ACC112 (cell line): ENCODE measurements around the gene ASB1.

Experiments used
- H2AFZ ChIP-seq: fragments of 200-600 bp; sonication (generic); one replicate; pipeline ENCODE4 v1.6.0; 2017; ENCODE audit warnings: antibody characterized with exemption, low read length; ENCODE audit not compliant: unreplicated experiment
- H3K27ac ChIP-seq: fragments of 200-600 bp; sonication (generic); 2 replicates; pipeline ENCODE4 v1.5.1; 2014; ENCODE audit warnings: low read depth, mild to moderate bottlenecking, antibody characterized with exemption, low read length, moderate library complexity
- H3K27me3 ChIP-seq: fragments of 200-600 bp; sonication (generic); 2 replicates; pipeline ENCODE4 v1.6.1; 2014; ENCODE audit warnings: mild to moderate bottlenecking, antibody characterized with exemption, low read length, moderate library complexity, mixed read lengths; ENCODE audit not compliant: insufficient read depth
- H3K36me3 ChIP-seq: fragments of 200-600 bp; sonication (generic); 2 replicates; pipeline ENCODE4 v1.6.1; 2016; ENCODE audit warnings: mild to moderate bottlenecking, antibody characterized with exemption, low read length, moderate library complexity, mixed read lengths; ENCODE audit not compliant: insufficient read depth
- H3K4me1 ChIP-seq: fragments of 200-600 bp; sonication (generic); one replicate; pipeline ENCODE4 v1.6.1; 2016; ENCODE audit warnings: low read length, mixed read lengths; ENCODE audit not compliant: insufficient read depth, unreplicated experiment, control insufficient read depth
- H3K4me3 ChIP-seq: fragments of 200-600 bp; sonication (generic); 2 replicates; pipeline ENCODE4 v1.5.1; 2014; ENCODE audit warnings: mild to moderate bottlenecking, low read depth, low read length
- H3K79me2 ChIP-seq: fragments of 200-600 bp; sonication (generic); one replicate; pipeline ENCODE4 v1.6.0; 2016; ENCODE audit warnings: low read length; ENCODE audit not compliant: control insufficient read depth, unreplicated experiment, insufficient read depth

The ASB1 gene

GRCh38 chr2:238494573-238494961 lies 67.8 kb downstream of the ASB1 start:
- 0 out of 2 replicates have a peak, but pooled peaks cover 8% of the 10 kb centered on the region for H3K27me3 ChIP-seq
- H3K36me3 ChIP-seq = no peaks in the 10 kb centered on the region
- no peaks in the 10 kb centered on the region for H3K79me2 ChIP-seq
- no peak overlapping the region for H3K4me3 ChIP-seq
- no peaks in the 10 kb centered on the region for H3K4me1 ChIP-seq
- no peak overlapping the region for H2AFZ ChIP-seq
- H3K27ac ChIP-seq = no peak overlapping the region

- H3K4me1 ChIP-seq = no peaks in the 10 kb centered on the region
- 0 out of 2 replicates have a peak, but pooled peaks cover 8% of the 10 kb centered on the region for H3K27me3 ChIP-seq
- no peaks in the 10 kb centered on the region for H3K36me3 ChIP-seq
- H2AFZ ChIP-seq = no peak overlapping the region
- no peak overlapping the region for H3K4me3 ChIP-seq
- H3K27ac ChIP-seq = no peak overlapping the region
- no peaks in the 10 kb centered on the region for H3K79me2 ChIP-seq
Measured at GRCh38 chr2:238495422-238495821, 68.7 kb downstream of the ASB1 start.

- Histone ChIP-seq H3K4me1 (no peaks in the 10 kb centered on the region), H3K27ac (no peak overlapping the region), H3K79me2 (no peaks in the 10 kb centered on the region), H3K4me3 (no peak overlapping the region), H3K27me3 (0 out of 2 replicates have a peak, but pooled peaks cover 8% of the 10 kb centered on the region), H2AFZ (no peak overlapping the region), H3K36me3 (no peaks in the 10 kb centered on the region)
Measured at GRCh38 chr2:238496756-238497609, 70.3 kb downstream of the ASB1 start.

- H3K4me1 ChIP-seq = no peaks in the 10 kb centered on the region
- 0 out of 2 replicates have a peak, but pooled peaks cover 8% of the 10 kb centered on the region for H3K27me3 ChIP-seq
- no peak overlapping the region for H3K27ac ChIP-seq
- no peak overlapping the region for H2AFZ ChIP-seq
- H3K79me2 ChIP-seq = no peaks in the 10 kb centered on the region
- H3K4me3 ChIP-seq = no peak overlapping the region
- H3K36me3 ChIP-seq = no peaks in the 10 kb centered on the region
Measured at GRCh38 chr2:238497610-238498005, 70.9 kb downstream of the ASB1 start.

- Histone ChIP-seq H3K79me2 (no peaks in the 10 kb centered on the region), H3K4me3 (no peak overlapping the region), H3K27me3 (0 out of 2 replicates have a peak, but pooled peaks cover 8% of the 10 kb centered on the region), H3K27ac (no peak overlapping the region), H3K36me3 (no peaks in the 10 kb centered on the region), H3K4me1 (no peaks in the 10 kb centered on the region), H2AFZ (no peak overlapping the region)
Measured at GRCh38 chr2:238498188-238498587, 71.5 kb downstream of the ASB1 start.

GRCh38 chr2:238498691-238499295 lies 72.1 kb downstream of the ASB1 start:
- Histone ChIP-seq H3K36me3 (no peaks in the 10 kb centered on the region), H3K4me3 (no peak overlapping the region), H3K27me3 (0 out of 2 replicates have a peak, but pooled peaks cover 6% of the 10 kb centered on the region), H3K27ac (no peak overlapping the region), H3K79me2 (no peaks in the 10 kb centered on the region), H3K4me1 (no peaks in the 10 kb centered on the region), H2AFZ (no peak overlapping the region)

GRCh38 chr2:238499731-238500580 lies 73.2 kb downstream of the ASB1 start:
- Histone ChIP-seq H3K79me2 (no peaks in the 10 kb centered on the region), H3K36me3 (no peaks in the 10 kb centered on the region), H3K4me1 (no peaks in the 10 kb centered on the region), H3K4me3 (no peak overlapping the region), H3K27ac (no peak overlapping the region), H3K27me3 (0 out of 2 replicates have a peak, but pooled peaks cover 5% of the 10 kb centered on the region), H2AFZ (no peak overlapping the region)

GRCh38 chr2:238501311-238501710 lies 74.6 kb downstream of the ASB1 start:
- Histone ChIP-seq H3K27ac (no peak overlapping the region), H3K79me2 (no peaks in the 10 kb centered on the region), H3K4me3 (no peak overlapping the region), H3K36me3 (no peaks in the 10 kb centered on the region), H3K4me1 (no peaks in the 10 kb centered on the region), H3K27me3 (no peaks in the 10 kb centered on the region), H2AFZ (no peak overlapping the region)
